K562 (cell line): ENCODE data around the gene KCNC3. TPM values are rescaled to one million over a fixed set of nuclear protein-coding genes. Genes with fewer than 3 reads are reported as not detected.

Experiments
- ARNT ChIP-seq, 2 experiments: fragments of 450-650 bp; IDR thresholded peaks; 2 replicates each; pipeline ENCODE4 v1.6.1; 2016; ENCODE audit warnings: mild to moderate bottlenecking in 1 of 2
- CHD2 ChIP-seq: IDR thresholded peaks from 2 replicates; pipeline ENCODE4 v1.6.1; 2011; ENCODE audit warnings: low read depth, low read length
- CSDE1 ChIP-seq, 2 experiments: fragments of 450-650 bp; IDR thresholded peaks; 2 replicates each; pipeline ENCODE4 v1.6.1; 2016; ENCODE audit warnings: mild to moderate bottlenecking in 1 of 2
- RBM34 ChIP-seq: fragments of 200-400 bp; formaldehyde crosslinking; IDR thresholded peaks from 2 replicates; pipeline ENCODE4 v1.6.1; 2018; ENCODE audit warnings: low read length, borderline replicate concordance; ENCODE audit not compliant: insufficient read depth
- SP1 ChIP-seq: sonication (generic); formaldehyde crosslinking; IDR thresholded peaks from 2 replicates; pipeline ENCODE4 v1.8.1; 2022; ENCODE audit warnings: mild to moderate bottlenecking, missing genetic modification reagents
- polyA plus RNA-seq, 8 experiments: library from polyadenylated mRNA; depleted of rRNA in 4 of 8; stranded (reverse) in 5 of 8; unstranded in 3 of 8; fragments of >200 nt; fragmentation: Nextera tagmentation in 2 of 8; fragmentation: Illumina TruSeq in 1 of 8; extraction: Ambion mirVana in 2 of 8; extraction: Trizol in 1 of 8; gene quantifications; 2 replicates each; pipeline versions ENCODE4 v1.2.1 to v1.2.3, GENCODE V29; 2011 to 2014; ENCODE audit warnings: inconsistent platforms in 1 of 8, missing spikeins in 1 of 8
- total RNA-seq, 7 experiments: library from RNA; depleted of rRNA in 6 of 7; stranded (reverse); fragments of >200 nt in 6 of 7; fragmentation: Illumina TruSeq in 2 of 7; extraction: Trizol in 2 of 7; gene quantifications; 2 replicates each; pipeline versions ENCODE4 v1.2.1 to v1.2.3, GENCODE V29; 2011 to 2021; ENCODE audit warnings: low replicate concordance in 1 of 7
- TF ChIP-seq, protein P1 (sequence below): sonication (generic); formaldehyde crosslinking; IDR thresholded peaks from 2 replicates; pipeline ENCODE4 v1.8.0; 2023; ENCODE audit warnings: missing genetic modification reagents, mild to moderate bottlenecking, borderline replicate concordance
- TF ChIP-seq, protein P2 (sequence below): fragments of 450-650 bp; IDR thresholded peaks from 2 replicates; pipeline ENCODE4 v1.6.1; 2017; ENCODE audit warnings: mild to moderate bottlenecking, moderate library complexity
- TF ChIP-seq, protein P3 (sequence below), 2 experiments: fragments of 450-650 bp; conservative IDR thresholded peaks; 2 replicates each; pipeline ENCODE4 v1.6.1; 2017; ENCODE audit warnings: mild to moderate bottlenecking in 2 of 2, moderate library complexity in 2 of 2
- TF ChIP-seq, protein P4 (sequence below): fragments of 250-450 bp; sonication (Bioruptor Pico); IDR thresholded peaks from 2 replicates; pipeline ENCODE4 v1.8.0; 2021; ENCODE audit warnings: mild to moderate bottlenecking, moderate library complexity
- TF ChIP-seq, protein P5 (sequence below): fragments of 250-450 bp; sonication (Bioruptor Pico); IDR thresholded peaks from 2 replicates; pipeline ENCODE4 v1.5.0; 2020; ENCODE audit warnings: mild to moderate bottlenecking
- TF ChIP-seq, protein P6 (sequence below): fragments of 450-650 bp; IDR thresholded peaks from 2 replicates; pipeline ENCODE4 v1.6.1; 2016
- TF ChIP-seq, protein P7 (sequence below): fragments of 450-650 bp; IDR thresholded peaks from 2 replicates; pipeline ENCODE4 v1.6.1; 2016; ENCODE audit warnings: missing biosample characterization, missing genetic modification characterization

KCNC3 gene
- total and polyA plus RNA-seq, 9 of the 15 experiments (the other 6 are each of a cell fraction or from before 2014, with no cell fraction given): 0.03 to 26.2 (median 2.0) TPM

DNA sequence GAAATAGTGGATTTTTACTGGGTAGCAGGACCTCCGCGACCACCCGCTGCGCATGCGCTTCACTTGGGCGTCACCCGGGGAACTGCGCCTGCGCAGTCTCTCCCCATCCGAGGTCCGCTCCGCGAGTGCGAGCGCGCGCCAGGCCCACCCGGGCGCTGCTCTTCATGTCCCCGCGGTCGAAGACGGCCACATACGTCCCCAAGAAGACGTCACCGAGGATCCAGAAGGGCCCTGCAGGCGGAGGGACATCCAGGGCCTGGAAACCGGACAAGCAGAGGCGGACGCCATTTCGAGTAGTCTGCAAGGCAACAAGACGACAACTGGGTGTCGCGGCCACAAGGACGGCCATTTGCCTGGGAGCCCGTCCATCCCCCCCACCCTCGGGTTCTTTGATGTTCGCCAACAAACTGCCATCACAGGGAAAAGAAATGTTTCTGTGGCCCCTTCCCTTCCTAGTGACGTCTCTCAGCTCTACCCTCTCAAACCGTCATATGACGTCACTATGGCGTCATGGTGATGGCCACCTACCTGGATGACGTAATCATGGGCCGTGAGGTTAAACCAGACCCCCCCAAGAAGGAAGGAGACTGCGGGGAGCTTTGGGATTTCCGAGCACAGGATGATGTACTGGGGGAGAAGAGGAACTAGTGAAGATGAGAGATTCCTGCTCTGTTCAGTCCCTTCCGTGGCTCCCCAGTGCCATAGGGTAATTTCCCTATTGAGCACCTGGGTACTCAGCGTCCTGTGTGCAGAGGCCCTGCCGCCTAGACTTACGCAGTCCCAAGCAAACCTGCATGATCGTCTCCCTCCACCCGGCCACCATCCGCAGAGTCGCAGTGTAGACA lies 29.5 kb upstream of the KCNC3 start (continued):
- TF ChIP-seq, protein P1, sequence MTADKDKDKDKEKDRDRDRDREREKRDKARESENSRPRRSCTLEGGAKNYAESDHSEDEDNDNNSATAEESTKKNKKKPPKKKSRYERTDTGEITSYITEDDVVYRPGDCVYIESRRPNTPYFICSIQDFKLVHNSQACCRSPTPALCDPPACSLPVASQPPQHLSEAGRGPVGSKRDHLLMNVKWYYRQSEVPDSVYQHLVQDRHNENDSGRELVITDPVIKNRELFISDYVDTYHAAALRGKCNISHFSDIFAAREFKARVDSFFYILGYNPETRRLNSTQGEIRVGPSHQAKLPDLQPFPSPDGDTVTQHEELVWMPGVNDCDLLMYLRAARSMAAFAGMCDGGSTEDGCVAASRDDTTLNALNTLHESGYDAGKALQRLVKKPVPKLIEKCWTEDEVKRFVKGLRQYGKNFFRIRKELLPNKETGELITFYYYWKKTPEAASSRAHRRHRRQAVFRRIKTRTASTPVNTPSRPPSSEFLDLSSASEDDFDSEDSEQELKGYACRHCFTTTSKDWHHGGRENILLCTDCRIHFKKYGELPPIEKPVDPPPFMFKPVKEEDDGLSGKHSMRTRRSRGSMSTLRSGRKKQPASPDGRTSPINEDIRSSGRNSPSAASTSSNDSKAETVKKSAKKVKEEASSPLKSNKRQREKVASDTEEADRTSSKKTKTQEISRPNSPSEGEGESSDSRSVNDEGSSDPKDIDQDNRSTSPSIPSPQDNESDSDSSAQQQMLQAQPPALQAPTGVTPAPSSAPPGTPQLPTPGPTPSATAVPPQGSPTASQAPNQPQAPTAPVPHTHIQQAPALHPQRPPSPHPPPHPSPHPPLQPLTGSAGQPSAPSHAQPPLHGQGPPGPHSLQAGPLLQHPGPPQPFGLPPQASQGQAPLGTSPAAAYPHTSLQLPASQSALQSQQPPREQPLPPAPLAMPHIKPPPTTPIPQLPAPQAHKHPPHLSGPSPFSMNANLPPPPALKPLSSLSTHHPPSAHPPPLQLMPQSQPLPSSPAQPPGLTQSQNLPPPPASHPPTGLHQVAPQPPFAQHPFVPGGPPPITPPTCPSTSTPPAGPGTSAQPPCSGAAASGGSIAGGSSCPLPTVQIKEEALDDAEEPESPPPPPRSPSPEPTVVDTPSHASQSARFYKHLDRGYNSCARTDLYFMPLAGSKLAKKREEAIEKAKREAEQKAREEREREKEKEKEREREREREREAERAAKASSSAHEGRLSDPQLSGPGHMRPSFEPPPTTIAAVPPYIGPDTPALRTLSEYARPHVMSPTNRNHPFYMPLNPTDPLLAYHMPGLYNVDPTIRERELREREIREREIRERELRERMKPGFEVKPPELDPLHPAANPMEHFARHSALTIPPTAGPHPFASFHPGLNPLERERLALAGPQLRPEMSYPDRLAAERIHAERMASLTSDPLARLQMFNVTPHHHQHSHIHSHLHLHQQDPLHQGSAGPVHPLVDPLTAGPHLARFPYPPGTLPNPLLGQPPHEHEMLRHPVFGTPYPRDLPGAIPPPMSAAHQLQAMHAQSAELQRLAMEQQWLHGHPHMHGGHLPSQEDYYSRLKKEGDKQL (CRISPR knock-in tag): no peak
- TF ChIP-seq, protein P2, sequence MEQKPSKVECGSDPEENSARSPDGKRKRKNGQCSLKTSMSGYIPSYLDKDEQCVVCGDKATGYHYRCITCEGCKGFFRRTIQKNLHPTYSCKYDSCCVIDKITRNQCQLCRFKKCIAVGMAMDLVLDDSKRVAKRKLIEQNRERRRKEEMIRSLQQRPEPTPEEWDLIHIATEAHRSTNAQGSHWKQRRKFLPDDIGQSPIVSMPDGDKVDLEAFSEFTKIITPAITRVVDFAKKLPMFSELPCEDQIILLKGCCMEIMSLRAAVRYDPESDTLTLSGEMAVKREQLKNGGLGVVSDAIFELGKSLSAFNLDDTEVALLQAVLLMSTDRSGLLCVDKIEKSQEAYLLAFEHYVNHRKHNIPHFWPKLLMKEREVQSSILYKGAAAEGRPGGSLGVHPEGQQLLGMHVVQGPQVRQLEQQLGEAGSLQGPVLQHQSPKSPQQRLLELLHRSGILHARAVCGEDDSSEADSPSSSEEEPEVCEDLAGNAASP: no peak
- TF ChIP-seq, protein P3, sequence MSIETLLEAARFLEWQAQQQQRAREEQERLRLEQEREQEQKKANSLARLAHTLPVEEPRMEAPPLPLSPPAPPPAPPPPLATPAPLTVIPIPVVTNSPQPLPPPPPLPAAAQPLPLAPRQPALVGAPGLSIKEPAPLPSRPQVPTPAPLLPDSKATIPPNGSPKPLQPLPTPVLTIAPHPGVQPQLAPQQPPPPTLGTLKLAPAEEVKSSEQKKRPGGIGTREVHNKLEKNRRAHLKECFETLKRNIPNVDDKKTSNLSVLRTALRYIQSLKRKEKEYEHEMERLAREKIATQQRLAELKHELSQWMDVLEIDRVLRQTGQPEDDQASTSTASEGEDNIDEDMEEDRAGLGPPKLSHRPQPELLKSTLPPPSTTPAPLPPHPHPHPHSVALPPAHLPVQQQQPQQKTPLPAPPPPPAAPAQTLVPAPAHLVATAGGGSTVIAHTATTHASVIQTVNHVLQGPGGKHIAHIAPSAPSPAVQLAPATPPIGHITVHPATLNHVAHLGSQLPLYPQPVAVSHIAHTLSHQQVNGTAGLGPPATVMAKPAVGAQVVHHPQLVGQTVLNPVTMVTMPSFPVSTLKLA (conservative IDR thresholded peaks at IDR 0.05): peak in 1 of 2 experiments; percentile 39; a peak in 1 of 4 replicates
- peak; percentile 60 for TF ChIP-seq SP1
- TF ChIP-seq, protein P4, sequence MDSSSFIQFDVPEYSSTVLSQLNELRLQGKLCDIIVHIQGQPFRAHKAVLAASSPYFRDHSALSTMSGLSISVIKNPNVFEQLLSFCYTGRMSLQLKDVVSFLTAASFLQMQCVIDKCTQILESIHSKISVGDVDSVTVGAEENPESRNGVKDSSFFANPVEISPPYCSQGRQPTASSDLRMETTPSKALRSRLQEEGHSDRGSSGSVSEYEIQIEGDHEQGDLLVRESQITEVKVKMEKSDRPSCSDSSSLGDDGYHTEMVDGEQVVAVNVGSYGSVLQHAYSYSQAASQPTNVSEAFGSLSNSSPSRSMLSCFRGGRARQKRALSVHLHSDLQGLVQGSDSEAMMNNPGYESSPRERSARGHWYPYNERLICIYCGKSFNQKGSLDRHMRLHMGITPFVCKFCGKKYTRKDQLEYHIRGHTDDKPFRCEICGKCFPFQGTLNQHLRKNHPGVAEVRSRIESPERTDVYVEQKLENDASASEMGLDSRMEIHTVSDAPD: no peak
- TF ChIP-seq RBM34: no peak
- TF ChIP-seq ARNT (IDR thresholded peaks at IDR 0.05): peak in 1 of 2 experiments; percentile 58; a peak in 1 of 4 replicates
- peak in 1 of 2 experiments; percentile 98; a peak in 2 of 4 replicates for TF ChIP-seq CSDE1 (IDR thresholded peaks at IDR 0.05)
- TF ChIP-seq, protein P5, sequence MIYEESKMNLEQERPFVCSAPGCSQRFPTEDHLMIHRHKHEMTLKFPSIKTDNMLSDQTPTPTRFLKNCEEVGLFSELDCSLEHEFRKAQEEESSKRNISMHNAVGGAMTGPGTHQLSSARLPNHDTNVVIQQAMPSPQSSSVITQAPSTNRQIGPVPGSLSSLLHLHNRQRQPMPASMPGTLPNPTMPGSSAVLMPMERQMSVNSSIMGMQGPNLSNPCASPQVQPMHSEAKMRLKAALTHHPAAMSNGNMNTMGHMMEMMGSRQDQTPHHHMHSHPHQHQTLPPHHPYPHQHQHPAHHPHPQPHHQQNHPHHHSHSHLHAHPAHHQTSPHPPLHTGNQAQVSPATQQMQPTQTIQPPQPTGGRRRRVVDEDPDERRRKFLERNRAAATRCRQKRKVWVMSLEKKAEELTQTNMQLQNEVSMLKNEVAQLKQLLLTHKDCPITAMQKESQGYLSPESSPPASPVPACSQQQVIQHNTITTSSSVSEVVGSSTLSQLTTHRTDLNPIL (CRISPR knock-in tag): peak; percentile 67; the same call in 1 of the 2 replicates
- TF ChIP-seq, protein P6, sequence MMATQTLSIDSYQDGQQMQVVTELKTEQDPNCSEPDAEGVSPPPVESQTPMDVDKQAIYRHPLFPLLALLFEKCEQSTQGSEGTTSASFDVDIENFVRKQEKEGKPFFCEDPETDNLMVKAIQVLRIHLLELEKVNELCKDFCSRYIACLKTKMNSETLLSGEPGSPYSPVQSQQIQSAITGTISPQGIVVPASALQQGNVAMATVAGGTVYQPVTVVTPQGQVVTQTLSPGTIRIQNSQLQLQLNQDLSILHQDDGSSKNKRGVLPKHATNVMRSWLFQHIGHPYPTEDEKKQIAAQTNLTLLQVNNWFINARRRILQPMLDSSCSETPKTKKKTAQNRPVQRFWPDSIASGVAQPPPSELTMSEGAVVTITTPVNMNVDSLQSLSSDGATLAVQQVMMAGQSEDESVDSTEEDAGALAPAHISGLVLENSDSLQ: peak; percentile 28; the same call in 1 of the 2 replicates
- no peak; the same call in 1 of the 2 replicates for TF ChIP-seq CHD2
- TF ChIP-seq, protein P7, sequence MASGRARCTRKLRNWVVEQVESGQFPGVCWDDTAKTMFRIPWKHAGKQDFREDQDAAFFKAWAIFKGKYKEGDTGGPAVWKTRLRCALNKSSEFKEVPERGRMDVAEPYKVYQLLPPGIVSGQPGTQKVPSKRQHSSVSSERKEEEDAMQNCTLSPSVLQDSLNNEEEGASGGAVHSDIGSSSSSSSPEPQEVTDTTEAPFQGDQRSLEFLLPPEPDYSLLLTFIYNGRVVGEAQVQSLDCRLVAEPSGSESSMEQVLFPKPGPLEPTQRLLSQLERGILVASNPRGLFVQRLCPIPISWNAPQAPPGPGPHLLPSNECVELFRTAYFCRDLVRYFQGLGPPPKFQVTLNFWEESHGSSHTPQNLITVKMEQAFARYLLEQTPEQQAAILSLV (tag): peak; percentile 79
